Measurements from ENCODE around the gene PTTG1IP2. TPM values are rescaled to one million over a fixed set of nuclear protein-coding genes. Genes with fewer than 3 reads are reported as not detected.
"Not testable (repeated sequence)": the region's sequence is repeated elsewhere in the genome, so short reads cannot be mapped to it uniquely, and the experiment has no call there.

PTTG1IP2 gene
- total RNA-seq, 1 experiment from 2014 or later, result not detected

- no TSS peak for BruUV-seq (replicated peaks)
- Histone ChIP-seq H3K27ac (ENCODE audit: low read depth, low read length, poor library complexity, severe bottlenecking) (no peak overlapping the region), H3K27me3 (replicated peaks; ENCODE audit: insufficient read depth, low read depth, low read length, poor library complexity) (no peaks in the 10 kb centered on the region), H3K4me3 (ENCODE audit: low read depth, low read length, poor library complexity, severe bottlenecking) (no peak overlapping the region), H3K36me3 (ENCODE audit: insufficient read depth, low read length, poor library complexity, severe bottlenecking) (no peaks in the 10 kb centered on the region), H3K9me3 (ENCODE audit: low read depth, low read length, poor library complexity, severe bottlenecking) (no peaks in the 10 kb centered on the region), H3K4me1 (ENCODE audit: insufficient read depth, low read length, poor library complexity, severe bottlenecking) (peaks cover 12% of the 10 kb centered on the region)
- no peak for DNase-seq (ENCODE audit: low spot score)
- TF ChIP-seq EZH2 (IDR thresholded peaks at IDR 0.05; ENCODE audit: borderline replicate concordance, low read depth, low read length, poor library complexity, severe bottlenecking), result no peak
- TF ChIP-seq, protein P1, sequence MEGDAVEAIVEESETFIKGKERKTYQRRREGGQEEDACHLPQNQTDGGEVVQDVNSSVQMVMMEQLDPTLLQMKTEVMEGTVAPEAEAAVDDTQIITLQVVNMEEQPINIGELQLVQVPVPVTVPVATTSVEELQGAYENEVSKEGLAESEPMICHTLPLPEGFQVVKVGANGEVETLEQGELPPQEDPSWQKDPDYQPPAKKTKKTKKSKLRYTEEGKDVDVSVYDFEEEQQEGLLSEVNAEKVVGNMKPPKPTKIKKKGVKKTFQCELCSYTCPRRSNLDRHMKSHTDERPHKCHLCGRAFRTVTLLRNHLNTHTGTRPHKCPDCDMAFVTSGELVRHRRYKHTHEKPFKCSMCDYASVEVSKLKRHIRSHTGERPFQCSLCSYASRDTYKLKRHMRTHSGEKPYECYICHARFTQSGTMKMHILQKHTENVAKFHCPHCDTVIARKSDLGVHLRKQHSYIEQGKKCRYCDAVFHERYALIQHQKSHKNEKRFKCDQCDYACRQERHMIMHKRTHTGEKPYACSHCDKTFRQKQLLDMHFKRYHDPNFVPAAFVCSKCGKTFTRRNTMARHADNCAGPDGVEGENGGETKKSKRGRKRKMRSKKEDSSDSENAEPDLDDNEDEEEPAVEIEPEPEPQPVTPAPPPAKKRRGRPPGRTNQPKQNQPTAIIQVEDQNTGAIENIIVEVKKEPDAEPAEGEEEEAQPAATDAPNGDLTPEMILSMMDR (conservative IDR thresholded peaks at IDR 0.05; ENCODE audit: low read depth, low read length), result no peak
- POLR2A ChIA-PET (ENCODE audit: low non-redundant PET), result no interaction called here
- intact Hi-C loops (cut with micrococcal nuclease; ENCODE audit: unreplicated experiment), result loop anchor here (5.0 to 10.0 kb wide), 3 partner anchors 139 to 287 kb away; partner anchors contain the start of gene CDK14
- CTCF ChIA-PET, result no interaction called here
Observed at GRCh38 chr7:90458104-90458503, 11.3 kb upstream of the PTTG1IP2 start.

GRCh38 chr7:90459888-90460287 is 9.6 kb upstream of the PTTG1IP2 start:
- TF ChIP-seq, protein P1 (conservative IDR thresholded peaks at IDR 0.05; ENCODE audit: low read depth, low read length), result peak; percentile 58
- TF ChIP-seq EZH2 (IDR thresholded peaks at IDR 0.05; ENCODE audit: borderline replicate concordance, low read depth, low read length, poor library complexity, severe bottlenecking), result no peak
- DNase-seq (ENCODE audit: low spot score), result peak; percentile 43
- H3K9me3 ChIP-seq (ENCODE audit: low read depth, low read length, poor library complexity, severe bottlenecking), result no peaks in the 10 kb centered on the region
- peaks cover 11% of the 10 kb centered on the region for H3K4me1 ChIP-seq (ENCODE audit: insufficient read depth, low read length, poor library complexity, severe bottlenecking)
- H3K4me3 ChIP-seq (ENCODE audit: low read depth, low read length, poor library complexity, severe bottlenecking), result no peak overlapping the region
- no peak overlapping the region for H3K27ac ChIP-seq (ENCODE audit: low read depth, low read length, poor library complexity, severe bottlenecking)
- ChIA-PET POLR2A (ENCODE audit: low non-redundant PET) (no interaction called here), CTCF (no interaction called here)
- no TSS peak for BruUV-seq (replicated peaks)
- intact Hi-C loops (cut with micrococcal nuclease; ENCODE audit: unreplicated experiment), result loop anchor here (5.0 to 10.0 kb wide), 3 partner anchors 137 to 285 kb away; partner anchors contain the start of gene CDK14
- H3K36me3 ChIP-seq (ENCODE audit: insufficient read depth, low read length, poor library complexity, severe bottlenecking), result no peaks in the 10 kb centered on the region
- no peaks in the 10 kb centered on the region for H3K27me3 ChIP-seq (replicated peaks; ENCODE audit: insufficient read depth, low read depth, low read length, poor library complexity)

DNA sequence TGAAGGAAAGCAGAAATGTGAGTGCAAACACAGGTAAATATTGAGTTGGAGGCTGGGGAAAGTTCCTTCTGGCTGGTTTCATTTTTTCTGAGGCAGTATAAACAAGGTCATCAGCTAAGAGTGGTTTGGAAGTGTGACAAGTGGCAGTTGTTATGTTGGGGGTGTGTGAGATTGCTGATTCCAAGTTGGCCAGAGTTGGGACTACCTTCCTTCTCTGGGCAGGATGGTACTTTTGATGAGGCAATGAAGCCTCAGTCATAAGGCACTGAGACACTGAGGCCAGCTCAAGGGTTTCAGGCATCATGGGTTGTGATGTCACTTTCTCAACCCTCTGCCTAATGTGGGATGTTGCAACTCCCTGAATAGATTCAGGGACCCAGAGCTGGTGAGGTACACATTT is 8.2 kb upstream of the PTTG1IP2 start:
- ChIA-PET POLR2A (ENCODE audit: low non-redundant PET) (no interaction called here), CTCF (no interaction called here)
- Histone ChIP-seq H3K27me3 (replicated peaks; ENCODE audit: insufficient read depth, low read depth, low read length, poor library complexity) (no peaks in the 10 kb centered on the region), H3K9me3 (ENCODE audit: low read depth, low read length, poor library complexity, severe bottlenecking) (no peaks in the 10 kb centered on the region), H3K27ac (ENCODE audit: low read depth, low read length, poor library complexity, severe bottlenecking) (no peak overlapping the region), H3K4me3 (ENCODE audit: low read depth, low read length, poor library complexity, severe bottlenecking) (no peak overlapping the region), H3K36me3 (ENCODE audit: insufficient read depth, low read length, poor library complexity, severe bottlenecking) (no peaks in the 10 kb centered on the region), H3K4me1 (ENCODE audit: insufficient read depth, low read length, poor library complexity, severe bottlenecking) (no peaks in the 10 kb centered on the region)
- BruUV-seq (replicated peaks), result no TSS peak
- intact Hi-C loops (cut with micrococcal nuclease; ENCODE audit: unreplicated experiment), result no loop called here
- no peak for DNase-seq (ENCODE audit: low spot score)
- no peak for TF ChIP-seq EZH2 (IDR thresholded peaks at IDR 0.05; ENCODE audit: borderline replicate concordance, low read depth, low read length, poor library complexity, severe bottlenecking)
- TF ChIP-seq, protein P1 (conservative IDR thresholded peaks at IDR 0.05; ENCODE audit: low read depth, low read length), result no peak

- H3K4me1 ChIP-seq (ENCODE audit: insufficient read depth, low read length, poor library complexity, severe bottlenecking); BruUV-seq (replicated peaks); DNase-seq (ENCODE audit: low spot score); H3K4me3 ChIP-seq (ENCODE audit: low read depth, low read length, poor library complexity, severe bottlenecking); POLR2A ChIA-PET (ENCODE audit: low non-redundant PET); H3K27me3 ChIP-seq (replicated peaks; ENCODE audit: insufficient read depth, low read depth, low read length, poor library complexity); H3K9me3 ChIP-seq (ENCODE audit: low read depth, low read length, poor library complexity, severe bottlenecking); CTCF ChIA-PET; H3K36me3 ChIP-seq (ENCODE audit: insufficient read depth, low read length, poor library complexity, severe bottlenecking); H3K27ac ChIP-seq (ENCODE audit: low read depth, low read length, poor library complexity, severe bottlenecking); intact Hi-C loops (cut with micrococcal nuclease; ENCODE audit: unreplicated experiment): not testable (repeated sequence)
Observed at GRCh38 chr7:90463151-90463628, 6.2 kb upstream of the PTTG1IP2 start.

Data from A673 (cell line).